Kidney (tissue), 14 donors: ENCODE measurements around the gene RFLNA. TPM values are rescaled to one million over a fixed set of nuclear protein-coding genes. Genes with fewer than 3 reads are reported as not detected.

Experiments used
- DNase-seq, 5 donors: peaks; one replicate each; pipeline ENCODE4 v3.0.0-alpha.2; 2013 to 2020
- FAIRE-seq: peaks from 2 replicates; lab custom pipeline; 2012; peaks lifted over from hg19 to GRCh38; lab: Jason Lieb, UNC
- H3K27ac ChIP-seq, 2 donors: one replicate each; pipeline ENCODE4 v1.7.0; 2013; ENCODE audit warnings: low read depth in 2 of 2, low read length in 2 of 2, inconsistent platforms in 1 of 2
- H3K27me3 ChIP-seq: one replicate; pipeline ENCODE4 v1.7.1; 2013; ENCODE audit warnings: low read length, inconsistent platforms; ENCODE audit not compliant: control insufficient read depth, insufficient read depth
- H3K36me3 ChIP-seq, 3 donors: one replicate each; pipeline versions ENCODE4 v1.7.0 to v1.7.1; 2013; ENCODE audit warnings: low read length in 3 of 3, control low read depth in 1 of 3, inconsistent platforms in 1 of 3; ENCODE audit not compliant: insufficient read depth in 3 of 3, control insufficient read depth in 2 of 3
- H3K4me1 ChIP-seq, 3 donors: one replicate each; pipeline versions ENCODE4 v1.7.0 to v1.7.1; 2013; ENCODE audit warnings: low read length in 3 of 3, inconsistent platforms in 1 of 3, low read depth in 1 of 3; ENCODE audit not compliant: control insufficient read depth in 2 of 3, insufficient read depth in 2 of 3
- H3K4me3 ChIP-seq, 3 donors: one replicate each; pipeline versions ENCODE4 v1.7.0 to v1.8.1; 2013; ENCODE audit warnings: low read length in 3 of 3, control low read depth in 1 of 3, inconsistent platforms in 1 of 3
- H3K9ac ChIP-seq, 3 donors: one replicate each; pipeline versions ENCODE4 v1.7.0 to v1.7.1; 2013; ENCODE audit warnings: low read length in 3 of 3, control low read depth in 1 of 3, inconsistent platforms in 1 of 3
- H3K9me3 ChIP-seq, 3 donors: one replicate each; pipeline versions ENCODE4 v1.7.0 to v1.7.1; 2013; ENCODE audit warnings: low read length in 3 of 3, control low read depth in 1 of 3, inconsistent platforms in 1 of 3; ENCODE audit not compliant: control insufficient read depth in 2 of 3, insufficient read depth in 1 of 3
- intact Hi-C: fragments of 100-400 bp; cut with DNase I; formaldehyde crosslinking; loops from one replicate; pipeline ENCODE4 v1.11.1; 2022
- polyA plus RNA-seq: library from polyadenylated mRNA; stranded (reverse); fragments of 350-450 nt; fragmentation: Illumina TruSeq; extraction: RNeasy Lipid Tissue Mini Kit (QIAGEN cat#74804); gene quantifications from one replicate; pipeline ENCODE4 v1.2.3, GENCODE V29; 2014; ENCODE audit warnings: low read depth, low replicate concordance; ENCODE audit not compliant: insufficient read depth
- total RNA-seq: library from RNA; stranded (reverse); fragmentation: NEBNext Ultra II Directional; extraction: Animal tissue kit (Norgen Biotek cat#: 25700); gene quantifications from one replicate; pipeline ENCODE4 v1.2.1, GENCODE V29; 2021
- TF ChIP-seq, protein P1 (sequence below): IDR thresholded peaks from 3 replicates; pipeline ENCODE4 v1.5.1; 2012; ENCODE audit warnings: mild to moderate bottlenecking, moderate library complexity, borderline replicate concordance; ENCODE audit not compliant: insufficient read depth; ENCODE audit errors: extremely low read depth
- donor health status: control.
- donor health status: control.
- donor health status: control.
- donor health status: control.
- donor health status: control.
- donor health status: DM: yes; HTN: yes; CAD: no.
- donor health status: Normal renal cell carcinoma (clear cell type).

Gene RFLNA
- total and polyA plus RNA-seq, 2 donors from 2014 or later: 0.76 to 0.82 TPM

DNA sequence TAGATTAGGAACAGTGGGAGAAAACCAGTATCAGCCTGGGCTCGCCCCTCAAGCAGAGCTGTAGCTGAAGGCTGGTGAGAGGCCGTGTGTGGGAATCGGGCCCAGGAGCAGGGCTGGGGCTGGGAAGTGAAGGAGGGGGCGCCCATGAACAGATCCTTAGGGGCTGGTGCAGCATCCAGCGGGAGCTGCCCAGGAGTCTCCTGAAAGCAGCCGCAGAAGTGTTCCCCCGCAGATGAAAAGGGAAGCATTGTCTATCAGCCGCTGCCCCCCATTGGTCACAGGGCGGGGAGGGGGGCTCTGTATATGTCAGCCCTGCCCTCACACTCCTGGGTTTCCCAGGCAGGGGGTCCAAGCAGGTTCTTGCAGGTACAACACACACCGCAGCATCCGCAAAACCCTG lies 15.6 kb upstream of the RFLNA start:
- no peaks in the 10 kb centered on the region for H3K36me3 ChIP-seq
- H3K9me3 ChIP-seq: peaks cover 0 to under 1% (median 0%) of the 10 kb centered on the region in 3 donors
- no peak overlapping the region for H3K4me3 ChIP-seq
- H3K4me1 ChIP-seq: no peaks in the 10 kb centered on the region
- intact Hi-C loops: no loop called here
- no peaks in the 10 kb centered on the region for H3K27me3 ChIP-seq
- no peak overlapping the region for H3K27ac ChIP-seq
- FAIRE-seq (no peak), DNase-seq (no peak)
- TF ChIP-seq, protein P1, sequence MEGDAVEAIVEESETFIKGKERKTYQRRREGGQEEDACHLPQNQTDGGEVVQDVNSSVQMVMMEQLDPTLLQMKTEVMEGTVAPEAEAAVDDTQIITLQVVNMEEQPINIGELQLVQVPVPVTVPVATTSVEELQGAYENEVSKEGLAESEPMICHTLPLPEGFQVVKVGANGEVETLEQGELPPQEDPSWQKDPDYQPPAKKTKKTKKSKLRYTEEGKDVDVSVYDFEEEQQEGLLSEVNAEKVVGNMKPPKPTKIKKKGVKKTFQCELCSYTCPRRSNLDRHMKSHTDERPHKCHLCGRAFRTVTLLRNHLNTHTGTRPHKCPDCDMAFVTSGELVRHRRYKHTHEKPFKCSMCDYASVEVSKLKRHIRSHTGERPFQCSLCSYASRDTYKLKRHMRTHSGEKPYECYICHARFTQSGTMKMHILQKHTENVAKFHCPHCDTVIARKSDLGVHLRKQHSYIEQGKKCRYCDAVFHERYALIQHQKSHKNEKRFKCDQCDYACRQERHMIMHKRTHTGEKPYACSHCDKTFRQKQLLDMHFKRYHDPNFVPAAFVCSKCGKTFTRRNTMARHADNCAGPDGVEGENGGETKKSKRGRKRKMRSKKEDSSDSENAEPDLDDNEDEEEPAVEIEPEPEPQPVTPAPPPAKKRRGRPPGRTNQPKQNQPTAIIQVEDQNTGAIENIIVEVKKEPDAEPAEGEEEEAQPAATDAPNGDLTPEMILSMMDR: no peak
- no peak overlapping the region for H3K9ac ChIP-seq

DNA sequence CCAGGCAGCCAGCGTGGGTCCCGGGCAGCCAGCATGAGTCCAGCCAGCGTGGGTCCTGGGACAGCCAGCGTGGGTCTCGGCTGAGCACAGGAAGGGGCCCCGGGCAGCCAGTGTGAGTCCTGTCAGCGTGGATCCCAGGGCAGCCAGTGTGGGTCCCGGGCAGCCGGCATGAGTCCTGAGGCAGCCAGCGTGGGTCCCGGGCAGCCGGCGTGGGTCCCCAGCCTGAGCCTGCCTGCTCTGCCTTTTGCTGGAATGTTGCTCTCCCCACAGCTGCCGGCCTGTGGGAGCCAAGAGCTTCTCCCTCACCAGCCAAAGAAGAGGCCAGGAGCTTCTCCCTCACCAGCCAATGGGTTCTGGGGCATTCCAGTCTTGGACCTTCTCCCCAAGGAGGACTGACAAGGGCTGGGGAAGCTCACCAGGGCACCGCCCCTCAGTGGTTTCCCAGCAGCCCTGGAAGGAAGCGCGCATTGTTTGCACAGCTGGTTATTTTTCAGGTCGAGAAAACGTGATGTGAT lies 15.0 kb upstream of the RFLNA start:
- peak in 2 of 5 donors; percentile 22 to 46 for DNase-seq
- Histone ChIP-seq H3K9ac (no peak overlapping the region), H3K27ac (no peak overlapping the region), H3K27me3 (no peaks in the 10 kb centered on the region), H3K36me3 (no peaks in the 10 kb centered on the region), H3K4me1 (no peaks in the 10 kb centered on the region), H3K9me3 (peaks cover 0 to 7% (median 0%) of the 10 kb centered on the region in 3 donors), H3K4me3 (no peak overlapping the region)
- TF ChIP-seq, protein P1: no peak
- no peak for FAIRE-seq
- intact Hi-C loops: no loop called here

DNA sequence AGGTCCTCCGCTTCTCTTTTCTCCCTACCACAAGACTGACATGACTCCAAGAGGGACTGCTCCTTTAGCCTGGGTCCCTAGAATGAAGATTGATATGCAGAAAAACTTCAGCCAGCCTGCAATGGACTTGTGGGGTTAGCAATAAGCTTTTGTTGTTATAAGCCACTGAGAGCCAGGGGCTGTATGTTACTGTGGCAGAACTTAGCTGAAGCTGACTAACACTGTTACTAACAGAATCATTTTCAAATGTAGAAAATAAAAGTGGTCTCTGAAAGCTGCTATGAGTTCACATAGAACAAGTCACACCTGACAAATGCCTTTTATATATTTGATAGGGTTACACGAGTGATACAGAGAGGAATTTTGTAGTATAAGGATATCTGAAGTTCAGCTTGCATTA lies 13.6 kb upstream of the RFLNA start:
- Histone ChIP-seq H3K4me1 (no peaks in the 10 kb centered on the region), H3K27me3 (no peaks in the 10 kb centered on the region), H3K9me3 (peaks cover 0 to 8% (median 0%) of the 10 kb centered on the region in 3 donors), H3K27ac (no peak overlapping the region), H3K9ac (no peak overlapping the region), H3K4me3 (no peak overlapping the region), H3K36me3 (no peaks in the 10 kb centered on the region)
- FAIRE-seq: no peak
- DNase-seq: no peak
- intact Hi-C loops: no loop called here
- TF ChIP-seq, protein P1: no peak

DNA sequence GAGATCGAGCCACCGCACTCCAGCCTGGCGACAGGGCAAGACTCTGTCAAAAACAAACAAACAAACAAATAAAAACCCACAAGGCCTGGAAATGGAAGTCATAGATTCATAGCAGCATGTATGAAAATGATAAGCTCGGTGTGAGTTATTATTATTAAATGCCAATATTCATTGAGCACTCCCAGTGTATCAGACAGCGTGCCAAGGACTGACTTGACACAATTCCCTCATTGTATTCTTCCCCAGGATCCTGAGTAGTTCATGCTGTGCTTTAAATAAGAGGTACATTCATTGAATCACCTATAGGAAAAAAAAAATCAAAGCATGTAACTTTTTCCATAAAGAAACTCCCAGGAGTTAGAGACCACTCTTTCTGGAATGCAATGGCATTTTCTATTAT lies 12.6 kb upstream of the RFLNA start:
- H3K4me1 ChIP-seq: no peaks in the 10 kb centered on the region
- H3K27me3 ChIP-seq: no peaks in the 10 kb centered on the region
- H3K4me3 ChIP-seq: no peak overlapping the region
- DNase-seq (no peak), FAIRE-seq (no peak)
- TF ChIP-seq, protein P1: no peak
- H3K36me3 ChIP-seq: no peaks in the 10 kb centered on the region
- H3K9me3 ChIP-seq: peaks cover 0 to 8% (median 0%) of the 10 kb centered on the region in 3 donors
- intact Hi-C loops: no loop called here
- H3K9ac ChIP-seq: no peak overlapping the region
- no peak overlapping the region for H3K27ac ChIP-seq
